Hepatic stellate cell (primary cell): ENCODE data around the gene ENC1.

Source experiments
- DNase-seq: peaks from one replicate; pipeline ENCODE4 v3.0.0; 2011; ENCODE audit warnings: low spot score

The ENC1 gene

DNA sequence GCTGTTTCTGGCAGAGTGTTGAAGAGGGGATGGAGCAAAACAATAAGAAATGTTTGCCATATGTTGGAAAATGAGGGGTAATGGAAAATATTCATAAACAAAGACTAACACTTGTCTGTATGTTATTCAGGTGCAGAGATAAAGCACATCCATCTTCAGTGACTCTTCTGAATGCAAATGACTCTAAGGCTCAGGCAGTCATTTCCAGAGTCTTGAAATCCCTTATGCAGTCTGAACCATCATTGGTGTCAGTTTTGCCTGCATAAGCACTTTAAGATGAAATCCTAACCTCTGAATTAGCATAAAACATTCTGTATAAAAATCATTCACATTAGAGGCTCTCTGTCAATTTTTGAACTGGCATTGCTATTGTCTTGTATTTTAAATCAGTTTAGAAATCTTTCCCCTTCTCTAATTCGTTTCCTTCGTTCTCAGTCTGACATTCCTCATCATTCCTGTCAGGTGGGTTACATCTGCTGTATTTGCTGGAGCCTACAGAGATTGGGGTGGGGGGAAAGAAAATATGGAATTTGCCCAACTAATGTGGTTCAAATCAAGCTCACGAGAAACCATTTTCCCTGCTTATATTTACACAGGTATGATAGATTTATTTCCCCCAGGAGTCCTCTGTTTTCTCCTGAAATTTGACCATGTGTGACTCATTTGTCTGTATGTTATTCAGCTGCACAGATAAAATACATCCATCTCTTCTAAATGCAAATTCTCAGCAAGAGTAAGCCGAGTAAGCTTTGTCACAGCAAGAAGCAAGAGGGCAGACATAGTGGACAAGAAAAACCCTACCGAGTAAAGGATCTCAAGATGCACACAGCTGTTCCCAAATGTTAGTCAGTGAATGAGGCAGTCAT is 31.6 kb downstream of the ENC1 start:
- no peak for DNase-seq

DNA sequence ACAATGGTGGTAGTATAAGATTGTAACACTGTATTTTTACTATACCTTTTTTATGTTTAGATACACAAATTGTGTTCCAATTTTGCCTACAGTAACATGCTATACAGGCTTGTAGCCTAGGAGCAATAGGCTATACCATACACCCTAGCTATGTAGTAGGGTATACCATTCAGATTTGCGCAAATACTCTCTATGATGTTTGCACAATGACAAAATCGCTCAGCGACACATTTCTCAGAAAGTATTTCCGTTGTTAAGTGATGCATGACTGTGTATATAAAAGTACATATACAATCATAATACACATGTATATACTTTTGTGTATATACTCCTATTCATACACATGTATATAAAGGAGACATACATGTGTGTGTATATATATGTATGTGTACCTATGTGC is 34.8 kb downstream of the ENC1 start:
- no peak for DNase-seq

DNA sequence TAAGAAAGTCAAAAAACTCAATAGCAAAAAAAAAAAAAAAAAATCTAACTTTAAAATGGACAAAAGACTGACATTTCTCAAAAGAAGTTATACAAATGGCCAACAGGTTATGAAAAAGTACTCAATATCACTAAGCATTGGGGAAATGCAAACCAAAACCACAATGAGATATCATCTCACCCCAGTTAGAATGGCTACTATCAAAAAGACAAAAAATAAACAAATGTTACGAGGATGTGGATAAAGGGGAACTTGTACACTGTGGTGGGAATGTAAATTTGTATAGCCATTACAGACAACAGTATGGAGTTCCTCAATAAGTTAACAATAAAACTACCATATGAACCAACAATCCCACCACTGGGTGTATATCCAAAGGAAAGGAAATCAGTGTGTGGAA is 37.2 kb downstream of the ENC1 start:
- DNase-seq: no peak

- DNase-seq: no peak
Observed at GRCh38 chr5:74599148-74599547, 41.4 kb downstream of the ENC1 start.

- DNase-seq: peak; percentile 7
Observed at GRCh38 chr5:74598731-74599130, 41.8 kb downstream of the ENC1 start.

- DNase-seq: no peak
Observed at GRCh38 chr5:74596927-74597326, 43.6 kb downstream of the ENC1 start.

- DNase-seq: peak; percentile 47
Observed at GRCh38 chr5:74595143-74595925, 45.2 kb downstream of the ENC1 start.

GRCh38 chr5:74594137-74595040 is 46.1 kb downstream of the ENC1 start:
- no peak for DNase-seq

DNA sequence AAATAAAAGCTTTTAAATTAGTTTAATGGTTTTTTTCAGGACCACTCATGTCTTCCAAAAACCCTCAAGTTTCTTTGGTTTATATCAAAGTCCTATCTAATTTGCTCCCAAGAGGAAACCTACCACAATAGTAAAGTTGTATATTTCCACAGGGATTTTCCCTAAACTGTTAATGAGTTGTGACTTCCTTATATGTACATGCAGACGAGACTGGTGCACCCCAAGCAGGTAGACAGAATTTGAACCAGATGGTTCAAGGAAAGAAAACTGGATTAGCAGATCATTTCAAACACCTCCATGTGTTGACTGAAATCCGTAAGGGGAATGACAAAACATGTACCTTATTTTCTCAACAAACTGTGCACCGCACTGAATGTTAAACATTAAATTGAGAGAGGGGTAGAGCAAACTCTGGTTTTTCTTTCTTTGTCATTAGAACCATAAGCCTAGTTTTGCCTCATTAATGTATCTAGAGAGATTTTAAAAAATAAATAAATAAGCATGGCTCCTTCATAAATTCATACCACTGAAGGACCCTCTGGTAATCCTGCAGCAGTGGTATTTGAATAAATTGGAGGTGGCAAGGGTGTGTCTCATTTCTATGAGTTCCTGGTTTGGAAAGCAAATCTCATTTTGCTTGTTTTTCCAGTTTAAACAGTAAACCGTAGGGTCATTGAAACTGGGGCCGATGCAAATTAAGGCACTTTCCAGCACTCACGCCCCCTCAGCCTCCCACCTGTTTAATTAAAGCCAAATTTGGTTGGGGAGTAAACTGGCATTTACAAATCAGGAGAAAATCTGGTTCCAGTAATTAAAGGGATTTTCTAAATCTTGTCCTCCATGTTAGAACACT is 51.1 kb downstream of the ENC1 start:
- no peak for DNase-seq

DNA sequence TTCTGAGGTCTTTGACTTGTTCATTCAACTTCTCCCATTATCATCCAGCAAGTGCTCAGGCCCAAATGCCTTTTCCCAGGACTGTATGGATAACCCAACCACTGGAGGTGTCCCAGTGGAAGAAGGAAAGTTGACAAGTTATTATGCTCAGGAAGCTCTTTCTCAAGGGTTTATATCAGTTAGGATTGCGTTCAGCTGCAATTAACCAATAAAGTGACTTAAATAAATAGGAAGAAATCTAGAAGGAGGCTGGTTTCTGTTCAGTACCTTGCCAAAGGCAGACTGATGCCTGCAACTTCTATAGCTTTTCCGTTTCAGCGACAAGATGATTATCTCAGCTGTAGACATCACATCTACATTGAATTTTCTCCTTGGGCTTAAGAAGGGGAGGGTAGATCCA is 52.1 kb downstream of the ENC1 start:
- DNase-seq: no peak

DNA sequence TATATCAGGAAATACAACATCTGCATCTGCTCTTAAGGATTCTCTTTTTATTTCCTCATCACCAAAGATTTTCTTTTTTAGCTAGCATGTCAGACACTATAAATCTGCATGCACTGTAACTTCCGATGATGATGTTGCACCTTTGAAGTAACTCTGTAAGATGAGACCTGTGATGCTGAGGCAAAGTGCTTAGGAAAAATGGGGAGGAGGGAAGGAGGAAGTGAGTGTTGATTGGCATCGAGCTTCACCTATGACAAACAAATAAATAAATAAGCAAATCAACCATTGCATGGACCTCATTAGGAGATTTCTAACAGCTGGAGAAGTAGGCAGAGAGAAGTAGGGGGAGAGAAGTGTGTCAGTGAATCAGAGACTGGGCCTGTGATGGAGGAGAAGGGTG is 52.6 kb downstream of the ENC1 start:
- no peak for DNase-seq

DNA sequence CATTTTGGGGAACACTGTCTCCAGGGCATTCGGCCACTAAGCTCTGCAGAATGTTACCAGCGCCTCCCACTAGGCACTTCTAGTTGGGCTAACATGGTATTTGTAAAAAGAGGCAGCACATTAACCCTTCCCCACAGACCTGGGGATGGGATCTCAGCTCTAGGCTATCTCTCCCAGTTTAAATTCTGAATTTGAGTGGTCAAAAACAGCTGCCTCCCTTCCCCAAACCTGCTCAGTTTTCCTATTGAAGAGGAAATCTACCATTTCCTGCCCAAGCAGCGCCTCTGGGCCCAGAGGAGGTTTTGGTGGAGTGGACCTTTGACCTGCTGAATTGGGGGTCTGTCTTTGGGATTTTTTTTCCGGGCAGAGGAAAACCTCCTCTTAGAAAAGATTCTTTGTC is 53.2 kb downstream of the ENC1 start:
- DNase-seq: no peak

DNA sequence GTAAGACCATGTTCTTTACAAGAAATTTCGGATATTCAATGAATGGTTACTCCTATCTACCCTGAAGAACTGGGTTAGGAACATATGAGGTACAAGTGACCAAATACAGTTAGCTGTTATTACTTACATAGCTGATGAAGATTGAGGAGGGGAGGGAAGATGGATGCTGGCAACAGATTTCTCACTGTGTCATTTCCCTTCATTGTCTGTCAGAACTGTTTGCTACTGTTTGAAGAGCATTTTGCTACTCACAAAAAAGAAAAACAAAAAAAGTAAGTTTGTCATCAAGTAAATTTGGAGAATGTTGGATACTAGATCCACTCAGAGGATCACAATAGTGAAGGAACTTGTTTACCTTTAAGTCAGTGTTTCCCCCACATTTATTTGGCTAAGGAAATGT is 53.7 kb downstream of the ENC1 start:
- DNase-seq: no peak

DNA sequence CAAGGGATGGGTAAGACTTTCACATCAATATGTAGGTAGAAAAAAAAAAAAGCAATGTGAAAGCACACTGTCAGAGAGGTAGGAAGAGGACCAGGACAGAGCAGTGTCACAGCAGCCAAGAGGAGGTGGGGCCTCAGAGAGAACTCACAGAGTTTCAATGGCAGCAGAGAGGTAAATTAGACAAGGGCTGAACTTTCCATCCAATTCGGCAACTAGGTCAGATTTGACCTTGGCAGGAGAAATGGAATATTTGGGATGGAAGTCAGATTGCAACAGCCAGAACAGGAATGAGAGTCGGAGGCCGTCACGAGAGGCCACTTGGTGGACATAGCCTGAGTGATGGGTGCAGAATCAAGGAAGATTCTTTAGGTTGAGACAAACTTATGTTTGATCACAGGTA is 57.7 kb downstream of the ENC1 start:
- no peak for DNase-seq

GRCh38 chr5:74581988-74582365 is 58.6 kb downstream of the ENC1 start:
- no peak for DNase-seq

DNA sequence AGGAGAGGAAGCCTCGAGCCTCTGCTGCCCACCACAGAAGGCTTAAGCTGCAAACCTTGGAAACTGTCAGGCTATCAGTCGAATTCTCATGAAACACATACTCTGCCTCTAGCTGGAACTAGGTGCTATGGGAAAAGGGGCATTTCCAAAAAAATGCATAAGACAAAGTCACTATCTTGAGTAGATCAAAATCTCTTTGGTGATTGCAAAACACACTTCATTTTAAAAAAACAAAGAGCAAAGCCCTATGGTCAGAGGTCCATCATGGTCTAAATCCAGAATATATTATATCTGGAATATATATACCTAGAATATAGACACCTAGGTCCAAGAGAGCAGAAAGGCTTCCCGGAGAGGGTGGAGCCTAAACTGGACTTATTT is 59.8 kb downstream of the ENC1 start:
- no peak for DNase-seq

- DNase-seq: no peak
Observed at GRCh38 chr5:74579215-74579614, 61.3 kb downstream of the ENC1 start.

GRCh38 chr5:74578356-74579044 is 62.0 kb downstream of the ENC1 start:
- DNase-seq: no peak
